ENCODE results near the gene BAG2.

Gene BAG2

GRCh38 chr6:57173886-57174510, 1.9 kb downstream of the BAG2 start:
- no peak overlapping the region for H3K4me3 ChIP-seq (ENCODE audit: low read depth, low read length)

DNA sequence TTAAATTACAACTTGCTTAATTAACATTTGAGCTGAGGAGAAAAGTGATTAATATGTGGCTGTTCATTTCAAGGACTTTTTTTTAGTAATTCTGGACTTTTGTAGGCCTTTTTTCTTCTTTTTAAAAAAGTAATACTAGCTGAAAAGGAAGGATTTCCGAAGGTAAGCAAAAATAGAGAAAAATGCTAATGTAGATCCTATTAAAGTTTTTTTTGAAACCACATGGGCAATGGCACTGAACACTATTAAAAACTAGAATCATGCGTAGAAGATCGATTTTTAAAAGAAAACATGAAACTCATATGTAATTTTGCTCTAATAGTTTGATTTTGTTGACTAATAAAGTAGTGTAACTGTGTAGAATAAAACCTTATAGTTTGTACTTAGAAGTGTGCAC, 2.4 kb downstream of the BAG2 start:
- no peak overlapping the region for H3K4me3 ChIP-seq (ENCODE audit: low read depth, low read length)

DNA sequence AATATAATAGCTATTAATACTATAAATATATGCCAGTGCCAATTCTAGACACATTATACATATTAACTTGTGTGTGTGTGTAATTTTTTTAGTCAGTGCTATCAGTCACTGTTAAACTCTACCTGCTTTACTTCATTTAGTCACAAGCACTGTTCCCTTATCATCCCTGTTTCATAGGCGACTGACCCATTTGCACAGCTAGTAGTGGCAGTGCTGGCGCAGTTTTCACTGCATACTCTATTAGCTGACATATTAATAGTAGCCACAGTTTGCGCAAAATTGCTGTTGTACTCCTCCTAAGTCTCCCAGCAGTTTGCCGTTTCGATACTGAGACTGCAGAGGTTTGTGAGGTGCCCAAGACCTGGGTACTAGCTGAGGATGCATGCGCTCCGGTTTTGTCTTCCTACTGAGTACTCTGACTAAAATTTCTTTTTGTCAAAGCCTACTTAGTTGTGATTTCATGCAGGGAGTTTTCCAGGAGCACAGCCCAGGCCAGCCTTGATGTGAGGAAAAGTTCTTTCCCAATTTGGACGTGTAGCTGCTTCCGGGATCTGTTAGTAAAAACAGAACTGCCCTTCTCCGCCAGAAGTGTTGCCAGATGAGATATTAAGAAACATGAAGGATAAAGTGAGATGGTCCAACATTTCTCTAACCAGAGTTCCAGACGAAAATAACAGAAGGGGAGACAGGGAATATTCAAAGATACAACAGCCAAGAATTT, 5.6 kb downstream of the BAG2 start:
- H3K4me3 ChIP-seq (ENCODE audit: low read depth, low read length), result no peak overlapping the region

DNA sequence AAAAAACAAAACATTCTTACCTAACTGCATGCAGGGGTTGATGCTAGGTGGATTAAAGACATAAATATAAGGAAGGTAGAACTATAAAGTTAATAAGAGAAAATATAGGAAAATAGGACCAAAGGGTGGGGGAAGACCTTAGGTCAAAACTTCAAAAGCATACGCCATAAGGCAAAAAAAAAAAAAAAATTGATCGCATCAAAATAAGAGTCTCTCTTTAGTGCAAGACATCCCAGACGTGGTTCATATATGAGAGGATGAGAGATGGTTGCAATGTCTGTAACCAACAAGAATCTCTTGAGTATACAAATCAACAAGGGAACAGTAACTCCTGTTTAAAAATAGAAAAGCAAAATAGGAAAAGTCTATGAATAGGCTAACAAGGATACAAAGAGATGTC, 8.5 kb downstream of the BAG2 start:
- H3K4me3 ChIP-seq (ENCODE audit: low read depth, low read length), result no peak overlapping the region

DNA sequence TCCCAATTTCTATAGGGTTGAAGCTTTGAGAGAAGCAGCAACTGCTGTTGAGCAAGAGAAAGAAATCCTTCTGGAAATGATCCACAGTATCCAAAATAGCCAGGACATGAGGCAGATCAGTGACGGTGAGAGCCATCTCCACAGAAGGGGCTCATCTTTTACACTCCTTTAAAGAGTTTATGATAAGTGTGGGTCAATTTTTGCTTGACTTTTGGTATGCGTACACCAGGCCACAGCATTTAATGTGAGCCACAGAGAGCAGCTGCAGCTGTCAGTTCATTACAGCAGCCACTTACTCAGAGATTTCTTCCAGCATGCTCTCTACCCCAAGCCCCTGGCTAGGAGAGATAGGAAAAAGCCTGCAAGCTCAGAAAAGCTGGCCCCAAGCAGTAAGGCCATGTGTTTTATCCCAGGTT, 9.9 kb downstream of the BAG2 start:
- no peak overlapping the region for H3K4me3 ChIP-seq (ENCODE audit: low read depth, low read length)

GRCh38 chr6:57183336-57183735, 11.2 kb downstream of the BAG2 start:
- no peak overlapping the region for H3K4me3 ChIP-seq (ENCODE audit: low read depth, low read length)

DNA sequence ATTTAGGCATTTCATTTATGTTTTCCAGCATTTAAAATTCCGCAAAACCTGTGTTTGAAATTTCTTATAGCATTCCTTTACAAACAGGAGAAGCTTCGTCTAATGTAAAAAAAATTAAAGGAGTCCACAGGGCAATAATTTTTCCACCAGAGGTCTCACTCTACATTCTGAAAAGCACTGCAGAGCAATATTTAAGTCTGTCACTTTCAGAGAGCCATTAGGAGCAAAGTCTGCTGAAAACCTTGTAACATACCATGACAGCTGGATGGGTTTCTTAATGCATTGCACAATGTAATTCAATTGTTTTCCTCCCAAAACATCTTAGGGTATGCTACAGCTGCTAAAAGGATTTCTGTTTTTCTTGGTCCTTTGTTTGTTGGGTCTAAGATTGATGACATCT, 18.0 kb downstream of the BAG2 start:
- H3K4me3 ChIP-seq (ENCODE audit: low read depth, low read length), result no peak overlapping the region

GRCh38 chr6:57193177-57193576, 21.1 kb downstream of the BAG2 start:
- no peak overlapping the region for H3K4me3 ChIP-seq (ENCODE audit: low read depth, low read length)

DNA sequence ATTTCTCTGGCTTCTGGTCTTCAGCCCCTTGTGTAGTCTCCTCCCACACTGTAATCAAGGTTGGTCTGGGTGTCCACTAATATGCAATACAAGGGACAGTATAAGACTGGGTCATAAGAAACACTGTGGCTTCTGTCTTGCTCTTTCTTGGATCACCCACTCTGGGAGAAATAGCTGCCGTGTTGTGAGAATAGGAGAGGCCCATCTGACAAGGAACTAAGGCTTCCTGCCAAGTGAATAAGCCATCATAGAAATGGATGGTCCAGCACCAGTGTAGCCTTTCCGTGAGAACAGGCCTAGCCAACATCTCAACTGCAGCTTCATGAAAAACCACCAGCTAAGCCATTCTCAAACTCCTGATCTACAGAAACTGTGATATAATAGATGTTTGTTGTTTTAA, 23.3 kb downstream of the BAG2 start:
- H3K4me3 ChIP-seq (ENCODE audit: low read depth, low read length), result no peak overlapping the region

GRCh38 chr6:57198926-57199636, 27.0 kb downstream of the BAG2 start:
- no peak overlapping the region for H3K4me3 ChIP-seq (ENCODE audit: low read depth, low read length)

GRCh38 chr6:57201718-57202117, 29.6 kb downstream of the BAG2 start:
- no peak overlapping the region for H3K4me3 ChIP-seq (ENCODE audit: low read depth, low read length)

- H3K4me3 ChIP-seq (ENCODE audit: low read depth, low read length), result no peak overlapping the region
Measured at GRCh38 chr6:57205550-57206328, 33.6 kb downstream of the BAG2 start.

- H3K4me3 ChIP-seq (ENCODE audit: low read depth, low read length), result no peak overlapping the region
Measured at GRCh38 chr6:57207141-57207540, 35.0 kb downstream of the BAG2 start.

GRCh38 chr6:57207872-57208271, 35.7 kb downstream of the BAG2 start:
- no peak overlapping the region for H3K4me3 ChIP-seq (ENCODE audit: low read depth, low read length)

DNA sequence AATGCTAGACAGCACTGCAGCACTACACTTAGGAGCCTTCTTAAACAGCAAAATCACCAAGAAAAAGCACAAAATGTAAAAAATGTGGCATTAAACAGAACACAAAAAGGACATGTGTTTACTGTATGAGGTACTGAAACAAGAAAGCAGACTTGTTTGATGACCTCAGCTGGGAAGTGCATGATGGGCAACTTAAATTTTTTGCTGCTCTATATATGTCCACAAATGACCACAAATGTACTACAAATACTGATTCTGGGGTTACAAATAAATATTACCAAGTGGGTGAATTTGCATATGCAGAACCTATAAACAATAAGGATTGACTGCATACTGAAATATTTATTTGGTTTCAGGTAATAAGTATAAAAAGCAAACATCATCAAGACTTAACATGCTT, 36.9 kb downstream of the BAG2 start:
- no peak overlapping the region for H3K4me3 ChIP-seq (ENCODE audit: low read depth, low read length)

- H3K4me3 ChIP-seq (ENCODE audit: low read depth, low read length), result no peak overlapping the region
Measured at GRCh38 chr6:57210060-57210459, 37.9 kb downstream of the BAG2 start.

- H3K4me3 ChIP-seq (ENCODE audit: low read depth, low read length), result no peak overlapping the region
Measured at GRCh38 chr6:57215260-57215659, 43.1 kb downstream of the BAG2 start.

GRCh38 chr6:57216235-57217101, 44.3 kb downstream of the BAG2 start:
- H3K4me3 ChIP-seq (ENCODE audit: low read depth, low read length), result no peak overlapping the region

GRCh38 chr6:57217270-57217669, 45.1 kb downstream of the BAG2 start:
- no peak overlapping the region for H3K4me3 ChIP-seq (ENCODE audit: low read depth, low read length)

- H3K4me3 ChIP-seq (ENCODE audit: low read depth, low read length), result no peak overlapping the region
Measured at GRCh38 chr6:57220083-57220703, 48.1 kb downstream of the BAG2 start.
